Kidney epithelial cell (primary cell): Measurements from ENCODE around the gene LZTS2. TPM values are rescaled to one million over a fixed set of nuclear protein-coding genes. Genes with fewer than 3 reads are reported as not detected.

ENCODE experiments used
- DNase-seq: peaks from one replicate; pipeline ENCODE4 v3.0.0-alpha.2; 2010; ENCODE audit warnings: low read depth
- H3K27me3 ChIP-seq: 2 replicates; pipeline ENCODE4 v1.6.0; 2011; ENCODE audit warnings: low read length; ENCODE audit not compliant: control insufficient read depth, insufficient read depth
- H3K36me3 ChIP-seq: 2 replicates; pipeline ENCODE4 v1.5.1; 2011; ENCODE audit warnings: low read length; ENCODE audit not compliant: control insufficient read depth, insufficient read depth
- H3K4me3 ChIP-seq: 2 replicates; pipeline ENCODE4 v1.5.1; 2011; ENCODE audit warnings: low read depth, mild to moderate bottlenecking, control low read depth, low read length
- total RNA-seq: library from RNA; depleted of rRNA; stranded (reverse); fragments of >200 nt; gene quantifications from 2 replicates; pipeline ENCODE4 v1.2.3, GENCODE V29; 2015
- TF ChIP-seq, protein P1 (sequence below): IDR thresholded peaks from 2 replicates; pipeline ENCODE4 v1.5.1; 2011; ENCODE audit warnings: mild to moderate bottlenecking, moderate library complexity, low read length, control low read depth, inconsistent platforms; ENCODE audit not compliant: insufficient read depth, poor library complexity, severe bottlenecking

Gene LZTS2
- total RNA-seq, 1 donor from 2014 or later, result 125 TPM

DNA sequence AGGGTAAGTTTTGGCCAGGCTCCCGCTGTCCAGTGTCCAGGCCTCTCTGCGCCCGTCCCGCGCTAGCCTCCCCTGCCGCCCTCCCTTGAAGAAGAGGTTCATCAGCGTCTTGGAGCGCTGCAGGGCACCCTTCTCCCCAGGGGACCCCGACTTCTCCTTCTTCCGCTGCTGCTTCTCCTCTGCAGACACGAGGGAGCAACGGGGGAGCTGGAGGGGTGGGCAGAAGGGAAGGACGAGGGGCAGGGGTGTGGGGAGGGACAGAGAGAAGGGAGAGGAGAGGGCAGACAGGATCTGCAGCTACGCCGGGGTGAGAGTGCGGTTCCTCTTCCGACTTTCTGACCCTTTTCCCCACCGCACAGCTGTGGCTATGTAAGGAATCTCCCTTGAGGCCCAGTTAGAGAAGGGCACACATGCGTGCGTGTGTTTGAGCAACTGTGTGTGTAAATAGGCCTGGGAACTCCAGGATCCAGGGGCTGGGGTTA is 18.6 kb downstream of the LZTS2 start:
- peaks cover 17% of the 10 kb centered on the region for H3K27me3 ChIP-seq
- TF ChIP-seq, protein P1, sequence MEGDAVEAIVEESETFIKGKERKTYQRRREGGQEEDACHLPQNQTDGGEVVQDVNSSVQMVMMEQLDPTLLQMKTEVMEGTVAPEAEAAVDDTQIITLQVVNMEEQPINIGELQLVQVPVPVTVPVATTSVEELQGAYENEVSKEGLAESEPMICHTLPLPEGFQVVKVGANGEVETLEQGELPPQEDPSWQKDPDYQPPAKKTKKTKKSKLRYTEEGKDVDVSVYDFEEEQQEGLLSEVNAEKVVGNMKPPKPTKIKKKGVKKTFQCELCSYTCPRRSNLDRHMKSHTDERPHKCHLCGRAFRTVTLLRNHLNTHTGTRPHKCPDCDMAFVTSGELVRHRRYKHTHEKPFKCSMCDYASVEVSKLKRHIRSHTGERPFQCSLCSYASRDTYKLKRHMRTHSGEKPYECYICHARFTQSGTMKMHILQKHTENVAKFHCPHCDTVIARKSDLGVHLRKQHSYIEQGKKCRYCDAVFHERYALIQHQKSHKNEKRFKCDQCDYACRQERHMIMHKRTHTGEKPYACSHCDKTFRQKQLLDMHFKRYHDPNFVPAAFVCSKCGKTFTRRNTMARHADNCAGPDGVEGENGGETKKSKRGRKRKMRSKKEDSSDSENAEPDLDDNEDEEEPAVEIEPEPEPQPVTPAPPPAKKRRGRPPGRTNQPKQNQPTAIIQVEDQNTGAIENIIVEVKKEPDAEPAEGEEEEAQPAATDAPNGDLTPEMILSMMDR, result no peak
- H3K36me3 ChIP-seq, result no peaks in the 10 kb centered on the region
- no peak for DNase-seq
- no peak overlapping the region for H3K4me3 ChIP-seq

DNA sequence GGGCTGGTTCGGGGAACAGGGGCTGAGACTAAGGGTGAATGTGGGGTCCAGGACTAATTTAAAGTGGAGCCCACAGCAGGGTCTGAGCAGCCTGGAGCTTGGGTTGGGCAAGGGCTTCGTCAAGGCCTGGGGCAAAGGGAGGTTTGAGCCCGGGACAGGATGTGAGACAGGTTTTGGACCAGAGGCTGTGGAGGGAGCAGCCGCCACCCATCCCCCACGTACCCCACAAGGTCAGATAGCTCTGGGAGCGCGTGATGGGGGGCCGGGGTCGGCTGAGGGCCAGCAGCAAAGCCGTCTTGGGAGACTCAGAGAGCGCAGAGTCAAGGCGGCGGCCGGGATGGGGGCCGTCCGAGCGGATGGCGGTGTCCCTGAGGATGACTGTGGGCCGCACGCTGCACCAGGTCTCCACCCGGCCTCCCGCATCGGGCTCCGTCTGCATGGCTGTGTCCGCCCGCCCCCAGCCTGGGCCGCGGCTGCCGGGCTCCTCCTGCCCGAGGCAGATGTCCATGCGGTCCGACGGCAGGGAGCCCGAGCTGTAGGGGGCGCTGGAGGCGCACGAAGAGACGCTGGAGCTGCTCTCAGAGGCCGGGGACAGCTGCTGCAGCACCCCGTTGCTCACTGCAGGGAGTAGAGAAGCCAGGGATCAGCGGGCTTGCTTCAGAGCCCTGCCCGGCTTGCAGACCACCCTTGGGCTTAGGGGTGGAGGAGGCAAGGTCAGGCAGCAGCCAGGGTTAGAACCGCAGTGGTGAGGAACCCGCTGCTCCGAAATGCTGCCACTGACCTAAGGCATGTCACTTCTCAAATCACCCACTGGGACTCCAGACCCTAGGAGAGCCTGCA is 19.2 kb downstream of the LZTS2 start:
- H3K4me3 ChIP-seq, result no peak overlapping the region
- DNase-seq, result no peak
- H3K36me3 ChIP-seq, result no peaks in the 10 kb centered on the region
- peaks cover 17% of the 10 kb centered on the region for H3K27me3 ChIP-seq
- TF ChIP-seq, protein P1, result peak; percentile 86

DNA sequence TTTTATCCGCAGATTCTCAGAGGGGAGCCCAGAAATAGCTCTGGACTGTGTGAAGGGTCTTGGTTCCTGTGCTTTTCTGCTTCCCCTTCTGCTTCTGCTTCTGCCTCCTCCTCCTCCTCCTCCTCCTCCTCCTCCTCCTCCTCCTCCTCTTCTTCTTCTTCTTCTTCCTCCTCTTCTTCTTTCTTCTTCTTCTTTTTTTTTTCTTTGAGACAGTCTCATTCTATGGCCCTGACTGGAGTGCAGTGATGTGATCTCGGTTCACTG is 19.8 kb downstream of the LZTS2 start:
- Histone ChIP-seq H3K27me3 (peaks cover 17% of the 10 kb centered on the region), H3K36me3 (no peaks in the 10 kb centered on the region), H3K4me3 (no peak overlapping the region)
- no peak for DNase-seq
- TF ChIP-seq, protein P1, result no peak

DNA sequence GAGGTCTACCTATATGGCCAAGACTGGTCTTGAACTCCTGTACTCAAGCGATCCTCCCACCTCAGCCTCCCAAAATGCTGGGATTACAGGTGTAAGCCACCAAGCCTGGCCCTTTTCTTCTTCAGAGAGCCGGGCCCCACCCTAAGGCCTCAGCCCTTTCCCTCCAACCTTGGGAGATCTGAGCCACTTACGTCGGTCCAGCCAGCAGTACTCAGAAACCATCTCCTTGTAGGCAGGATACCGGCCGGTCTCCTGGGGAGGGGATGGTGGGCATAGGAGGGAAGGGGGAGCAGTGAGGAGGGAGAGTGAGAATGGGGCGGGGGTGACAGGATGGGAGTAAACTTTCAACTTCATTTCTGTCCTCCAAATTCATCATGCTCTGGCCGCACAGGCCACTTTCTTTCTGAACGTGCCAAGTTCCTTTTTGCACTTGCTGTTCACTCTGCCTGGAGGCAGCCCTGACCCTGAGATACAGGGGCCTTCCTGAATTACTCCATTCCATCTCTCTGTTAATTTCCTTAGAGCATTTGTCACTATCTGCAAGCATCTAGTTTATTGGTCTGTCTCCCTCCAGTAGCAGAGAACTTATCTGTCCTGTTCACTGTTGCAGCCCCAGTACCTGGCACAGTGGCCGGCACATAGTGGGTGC is 20.9 kb downstream of the LZTS2 start:
- Histone ChIP-seq H3K36me3 (no peaks in the 10 kb centered on the region), H3K27me3 (peaks cover 17% of the 10 kb centered on the region), H3K4me3 (no peak overlapping the region)
- DNase-seq, result no peak
- TF ChIP-seq, protein P1, result no peak

DNA sequence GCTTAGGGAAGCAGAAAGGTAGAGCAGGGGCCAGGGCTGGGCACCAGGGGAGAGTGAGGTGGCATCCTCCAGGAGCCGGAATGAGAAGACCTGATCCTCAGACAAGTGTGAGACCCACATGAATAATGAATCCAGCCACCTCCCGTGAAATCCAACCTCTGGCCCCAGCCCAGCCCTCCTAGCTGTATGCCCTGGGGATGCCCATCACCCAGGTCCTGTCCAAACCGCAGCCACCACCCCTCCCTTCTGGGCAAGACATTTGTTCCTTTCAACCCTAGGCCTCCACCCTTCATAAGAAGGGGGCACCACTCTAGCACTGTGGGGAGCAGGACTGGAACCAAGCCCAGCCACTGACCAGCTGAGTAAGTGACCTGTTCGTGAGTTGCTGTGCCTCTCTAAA is 21.6 kb downstream of the LZTS2 start:
- DNase-seq, result no peak
- TF ChIP-seq, protein P1, result no peak
- Histone ChIP-seq H3K36me3 (no peaks in the 10 kb centered on the region), H3K27me3 (peaks cover 17% of the 10 kb centered on the region), H3K4me3 (no peak overlapping the region)

DNA sequence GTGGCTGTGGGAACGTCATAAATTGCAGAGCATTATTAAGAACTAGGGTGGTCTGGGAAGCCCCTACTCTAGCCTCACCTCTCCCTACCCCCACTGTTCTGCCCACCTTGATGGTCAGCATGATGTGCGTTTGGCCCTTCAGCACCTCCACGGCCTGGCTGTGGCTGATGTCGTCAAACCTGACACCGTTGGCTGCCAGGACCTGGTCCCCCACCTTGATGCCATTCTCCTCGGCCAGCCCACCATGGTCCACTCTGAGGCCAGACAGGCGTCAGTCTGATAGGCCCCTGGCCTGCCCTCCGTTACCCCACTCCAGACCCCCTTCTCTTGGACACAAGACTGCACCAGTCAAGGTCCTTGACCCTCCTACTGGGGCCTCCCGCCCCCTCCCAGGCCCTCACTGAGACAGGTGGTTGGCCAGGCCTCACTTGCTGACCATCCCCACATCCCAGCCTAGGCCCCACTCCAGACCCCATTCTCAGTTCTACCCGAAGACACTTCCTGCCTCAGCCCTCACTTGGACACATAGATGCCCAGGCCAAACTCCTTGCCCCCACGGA is 22.2 kb downstream of the LZTS2 start:
- Histone ChIP-seq H3K27me3 (peaks cover 16% of the 10 kb centered on the region), H3K36me3 (no peaks in the 10 kb centered on the region), H3K4me3 (no peak overlapping the region)
- DNase-seq, result no peak
- TF ChIP-seq, protein P1, result no peak
